Measurements from ENCODE around the gene PSMD11. TPM values are rescaled to one million over a fixed set of nuclear protein-coding genes. Genes with fewer than 3 reads are reported as not detected.
A peak's percentile ranks its signal among the peaks of the same experiment; 100 is the strongest.
"Not testable (repeated sequence)": the region's sequence is repeated elsewhere in the genome, so short reads cannot be mapped to it uniquely, and the experiment has no call there.

PSMD11 gene
- total and polyA plus RNA-seq, 5 donors from 2014 or later, result 92.4 to 156 (median 129) TPM

DNA sequence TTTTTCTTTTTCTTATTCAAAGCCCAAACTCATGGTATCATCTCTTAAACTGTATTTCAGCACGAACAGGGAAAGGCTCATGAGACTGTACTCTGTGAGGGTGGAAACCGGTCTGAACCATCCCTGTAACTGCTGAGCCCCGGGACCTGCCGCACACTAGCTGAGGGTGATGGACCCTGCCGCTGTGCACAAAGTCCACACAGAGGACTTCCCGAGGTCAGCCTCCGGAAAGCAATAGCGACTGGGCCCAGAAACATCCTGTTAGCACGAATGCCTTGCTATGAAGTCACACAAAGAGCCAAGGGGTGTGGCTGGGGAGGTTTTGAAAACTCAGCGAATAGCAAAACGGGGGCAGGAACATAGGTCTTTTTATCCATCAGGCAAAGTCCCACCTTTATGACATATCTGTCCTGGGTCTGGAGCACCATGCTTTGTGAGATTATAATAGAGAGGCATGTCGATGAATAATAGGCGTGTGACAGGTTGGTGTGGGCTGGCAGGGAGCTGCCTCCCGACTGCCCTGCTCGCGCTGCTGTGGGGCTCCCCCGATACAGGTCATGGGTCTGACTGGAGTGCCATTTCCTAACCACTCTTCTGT is 75.9 kb downstream of the PSMD11 start:
- peak in 2 of 3 donors; percentile 48 to 51 for DNase-seq
- H3K27ac ChIP-seq (ENCODE audit: insufficient read depth, low read length, poor library complexity, severe bottlenecking), result peak overlapping the region; percentile 60
- Mint-ChIP-seq H3K4me3 (peak overlapping the region; percentile 70 to 96 (median 88)), H3K27ac (peak overlapping the region; percentile 96 to 100 (median 99)), H3K4me1 (peaks cover 28 to 84% (median 50%) of the 10 kb centered on the region in 4 donors), H3K36me3 (peaks cover 3% of the 10 kb centered on the region), H3K27me3 (peaks cover 18% of the 10 kb centered on the region), H3K9me3 (no peaks in the 10 kb centered on the region)
- peak; percentile 43 to 48 for ATAC-seq (ENCODE audit: low read depth in 2 of 2)
- H3K36me3 ChIP-seq (ENCODE audit: control insufficient read depth, insufficient read depth, low read length), result no peaks in the 10 kb centered on the region
- no peaks in the 10 kb centered on the region for H3K27me3 ChIP-seq (ENCODE audit: control insufficient read depth, insufficient read depth, low read length)
- no peaks in the 10 kb centered on the region for H3K9me3 ChIP-seq (ENCODE audit: control insufficient read depth in 2 of 2, low read length in 2 of 2)
- H3K4me3 ChIP-seq (ENCODE audit: low read depth, low read length), result peak overlapping the region; percentile 74
- peaks cover 67% of the 10 kb centered on the region for H3K4me1 ChIP-seq (ENCODE audit: control insufficient read depth, insufficient read depth, low read length, poor library complexity, severe bottlenecking)

DNA sequence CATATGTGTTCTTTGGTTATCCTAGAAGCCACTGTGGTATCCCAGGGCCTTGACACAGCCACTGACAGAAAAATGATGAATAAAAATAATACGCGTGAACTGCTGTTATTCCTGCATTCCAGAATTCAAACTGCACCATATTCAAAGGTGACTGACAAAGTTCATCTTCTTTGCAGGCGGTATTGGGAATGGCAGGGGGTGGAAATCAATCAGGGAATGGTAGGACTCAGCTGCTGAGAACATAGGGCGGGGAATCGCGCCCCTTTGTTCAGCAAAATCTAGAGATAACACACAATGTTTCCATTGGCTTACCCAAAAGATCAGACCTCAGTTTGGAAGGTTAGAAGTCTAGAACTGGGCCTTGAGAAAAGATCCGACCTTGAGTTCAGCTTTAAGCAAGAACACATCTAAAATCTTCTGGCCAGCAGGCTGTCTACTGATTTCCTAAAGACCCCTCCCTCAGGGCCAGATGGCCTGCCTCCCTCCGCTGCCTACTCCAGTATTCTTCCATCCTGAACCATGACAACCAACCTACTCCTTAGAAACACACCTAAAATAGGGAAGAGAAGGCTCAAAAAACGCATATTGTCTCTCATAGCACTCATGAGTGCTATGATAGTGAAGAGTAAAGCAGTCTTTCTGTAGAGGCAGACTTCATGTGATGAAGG is 76.6 kb downstream of the PSMD11 start:
- no peak for ATAC-seq (ENCODE audit: low read depth in 2 of 2)
- peaks cover 3% of the 10 kb centered on the region for H3K36me3 Mint-ChIP-seq
- no peaks in the 10 kb centered on the region for H3K27me3 ChIP-seq (ENCODE audit: control insufficient read depth, insufficient read depth, low read length)
- H3K9me3 ChIP-seq (ENCODE audit: control insufficient read depth in 2 of 2, low read length in 2 of 2), result no peaks in the 10 kb centered on the region
- H3K4me3 ChIP-seq (ENCODE audit: low read depth, low read length), result peak overlapping the region; percentile 74
- H3K36me3 ChIP-seq (ENCODE audit: control insufficient read depth, insufficient read depth, low read length), result no peaks in the 10 kb centered on the region
- peak overlapping the region; percentile 60 for H3K27ac ChIP-seq (ENCODE audit: insufficient read depth, low read length, poor library complexity, severe bottlenecking)
- H3K9me3 Mint-ChIP-seq, result no peaks in the 10 kb centered on the region
- no peak for DNase-seq
- peaks cover 67% of the 10 kb centered on the region for H3K4me1 ChIP-seq (ENCODE audit: control insufficient read depth, insufficient read depth, low read length, poor library complexity, severe bottlenecking)
- peaks cover 23% of the 10 kb centered on the region for H3K27me3 Mint-ChIP-seq
- peaks cover 28 to 78% (median 50%) of the 10 kb centered on the region in 4 donors for H3K4me1 Mint-ChIP-seq
- H3K4me3 Mint-ChIP-seq, result peak overlapping the region; percentile 79 to 96 (median 88)
- H3K27ac Mint-ChIP-seq, result peak overlapping the region; percentile 96 to 100 (median 99)

DNA sequence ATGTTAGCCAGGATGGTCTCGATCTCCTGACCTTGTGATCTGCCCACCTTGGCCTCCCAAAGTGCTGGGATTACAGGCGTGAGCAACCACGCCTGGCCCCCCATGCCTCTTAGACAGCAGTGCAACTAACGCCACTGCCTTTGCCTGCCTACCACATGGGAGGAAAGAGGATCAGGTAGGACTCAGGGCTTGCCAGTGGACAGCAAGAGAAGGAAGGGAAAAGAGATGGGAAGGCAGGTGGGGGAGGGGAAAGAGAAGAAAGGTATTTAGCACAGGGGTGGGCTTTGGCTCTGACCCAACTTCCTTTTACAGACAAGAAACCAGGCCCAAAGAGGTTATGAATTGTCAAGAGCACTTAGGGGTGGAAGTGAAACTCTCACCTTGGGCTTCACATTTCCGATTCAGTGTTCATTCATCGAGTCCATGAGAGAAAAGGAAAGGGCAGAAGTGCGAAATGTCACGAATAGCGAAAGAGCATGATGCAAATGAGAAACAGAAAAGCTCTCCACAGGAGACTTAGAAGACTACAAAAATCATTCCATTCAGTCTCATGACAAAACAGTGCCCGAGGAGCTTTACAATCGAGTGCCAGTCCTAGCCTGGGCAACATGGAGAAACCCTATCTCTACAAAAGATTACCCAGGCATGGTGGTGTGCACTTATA is 78.8 kb downstream of the PSMD11 start:
- Mint-ChIP-seq H3K4me3 (peak overlapping the region; percentile 42 to 83 (median 61)), H3K36me3 (peaks cover 7% of the 10 kb centered on the region), H3K27me3 (peaks cover 28% of the 10 kb centered on the region), H3K27ac (peak overlapping the region; percentile 7 to 72 (median 33)), H3K4me1 (peaks cover 17 to 67% (median 41%) of the 10 kb centered on the region in 4 donors), H3K9me3 (no peaks in the 10 kb centered on the region)
- ATAC-seq (ENCODE audit: low read depth in 2 of 2), result no peak
- peak in 1 of 3 donors; percentile 78 for DNase-seq
- Histone ChIP-seq H3K27ac (ENCODE audit: insufficient read depth, low read length, poor library complexity, severe bottlenecking) (no peak overlapping the region), H3K9me3 (ENCODE audit: control insufficient read depth in 2 of 2, low read length in 2 of 2) (no peaks in the 10 kb centered on the region), H3K27me3 (ENCODE audit: control insufficient read depth, insufficient read depth, low read length) (no peaks in the 10 kb centered on the region), H3K4me1 (ENCODE audit: control insufficient read depth, insufficient read depth, low read length, poor library complexity, severe bottlenecking) (peaks cover 48% of the 10 kb centered on the region), H3K36me3 (ENCODE audit: control insufficient read depth, insufficient read depth, low read length) (no peaks in the 10 kb centered on the region), H3K4me3 (ENCODE audit: low read depth, low read length) (peak overlapping the region; percentile 73)

DNA sequence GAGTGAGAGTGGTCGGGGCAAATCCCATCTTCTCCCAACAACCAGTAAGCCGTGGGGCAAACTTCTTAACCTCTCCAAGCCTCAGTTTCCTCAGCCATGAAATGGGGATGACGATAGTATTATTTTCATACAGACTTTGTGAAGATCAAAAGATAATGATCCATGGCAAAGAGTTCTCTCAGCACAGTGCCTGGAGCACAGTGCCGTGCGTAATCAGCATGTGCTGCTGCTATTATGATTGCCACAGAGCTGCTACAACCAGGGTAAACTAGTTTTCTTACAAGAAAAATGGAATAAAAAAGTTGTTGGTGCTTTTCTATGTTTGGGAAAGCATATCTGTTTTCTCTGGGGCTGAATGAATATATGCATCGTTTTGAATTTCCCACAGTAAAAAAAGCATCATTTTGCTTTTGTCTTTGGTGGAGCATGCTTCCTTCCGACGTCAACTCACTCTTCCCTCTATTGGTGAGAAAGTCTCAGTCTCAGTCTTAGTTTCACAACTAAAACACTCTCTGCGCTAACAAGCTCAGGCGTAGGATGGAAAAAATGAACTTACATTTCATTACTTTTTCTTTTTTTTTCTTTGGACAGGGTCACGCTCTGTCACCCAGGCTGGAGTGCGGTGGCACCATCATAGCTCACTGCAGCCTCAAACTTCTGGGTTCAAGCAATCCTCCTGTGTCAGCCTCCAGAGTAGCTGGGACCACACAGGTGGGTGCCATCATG is 79.7 kb downstream of the PSMD11 start:
- Histone ChIP-seq H3K27ac (ENCODE audit: insufficient read depth, low read length, poor library complexity, severe bottlenecking) (no peak overlapping the region), H3K36me3 (ENCODE audit: control insufficient read depth, insufficient read depth, low read length) (no peaks in the 10 kb centered on the region), H3K4me1 (ENCODE audit: control insufficient read depth, insufficient read depth, low read length, poor library complexity, severe bottlenecking) (peaks cover 47% of the 10 kb centered on the region), H3K27me3 (ENCODE audit: control insufficient read depth, insufficient read depth, low read length) (no peaks in the 10 kb centered on the region), H3K4me3 (ENCODE audit: low read depth, low read length) (peak overlapping the region; percentile 73), H3K9me3 (ENCODE audit: control insufficient read depth in 2 of 2, low read length in 2 of 2) (no peaks in the 10 kb centered on the region)
- H3K9me3 Mint-ChIP-seq, result no peaks in the 10 kb centered on the region
- peaks cover 17 to 67% (median 45%) of the 10 kb centered on the region in 4 donors for H3K4me1 Mint-ChIP-seq
- peaks cover 28% of the 10 kb centered on the region for H3K27me3 Mint-ChIP-seq
- DNase-seq (peak in 2 of 3 donors; percentile 50 to 57), ATAC-seq (ENCODE audit: low read depth in 2 of 2) (peak; percentile 40 to 45)
- H3K27ac Mint-ChIP-seq, result peak overlapping the region in 2 of 3 donors; percentile 31 to 62
- peaks cover 7% of the 10 kb centered on the region for H3K36me3 Mint-ChIP-seq
- H3K4me3 Mint-ChIP-seq, result peak overlapping the region; percentile 8 to 75 (median 66)

DNA sequence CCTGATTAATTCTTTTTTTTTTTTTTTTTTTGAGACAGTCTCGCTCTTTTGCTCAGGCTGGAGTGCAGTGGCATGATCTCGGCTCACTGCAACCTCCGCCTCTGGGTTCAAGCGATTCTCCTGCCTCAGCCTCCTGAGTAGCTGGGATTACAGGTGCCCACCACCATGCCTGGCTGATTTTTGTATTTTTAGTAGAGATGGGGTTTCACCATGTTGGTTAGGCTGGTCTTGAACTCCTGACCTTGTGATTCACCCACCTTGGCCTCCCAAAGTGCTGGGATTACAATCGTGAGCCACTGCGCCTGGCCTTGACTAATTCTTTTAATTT is 80.2 kb downstream of the PSMD11 start:
- H3K4me1 ChIP-seq (ENCODE audit: control insufficient read depth, insufficient read depth, low read length, poor library complexity, severe bottlenecking), result peaks cover 43% of the 10 kb centered on the region
- not testable (repeated sequence) for H3K36me3 Mint-ChIP-seq; ATAC-seq (ENCODE audit: low read depth in 2 of 2); H3K27ac ChIP-seq (ENCODE audit: insufficient read depth, low read length, poor library complexity, severe bottlenecking); H3K27ac Mint-ChIP-seq; H3K9me3 ChIP-seq (ENCODE audit: control insufficient read depth in 2 of 2, low read length in 2 of 2); DNase-seq; H3K27me3 ChIP-seq (ENCODE audit: control insufficient read depth, insufficient read depth, low read length); H3K9me3 Mint-ChIP-seq; H3K36me3 ChIP-seq (ENCODE audit: control insufficient read depth, insufficient read depth, low read length)
- Mint-ChIP-seq H3K4me3 (peak overlapping the region in 2 of 4 donors; percentile 21 to 73), H3K27me3 (peaks cover 30% of the 10 kb centered on the region), H3K4me1 (peaks cover 17 to 67% (median 47%) of the 10 kb centered on the region in 4 donors)
- H3K4me3 ChIP-seq (ENCODE audit: low read depth, low read length), result peak overlapping the region; percentile 73

DNA sequence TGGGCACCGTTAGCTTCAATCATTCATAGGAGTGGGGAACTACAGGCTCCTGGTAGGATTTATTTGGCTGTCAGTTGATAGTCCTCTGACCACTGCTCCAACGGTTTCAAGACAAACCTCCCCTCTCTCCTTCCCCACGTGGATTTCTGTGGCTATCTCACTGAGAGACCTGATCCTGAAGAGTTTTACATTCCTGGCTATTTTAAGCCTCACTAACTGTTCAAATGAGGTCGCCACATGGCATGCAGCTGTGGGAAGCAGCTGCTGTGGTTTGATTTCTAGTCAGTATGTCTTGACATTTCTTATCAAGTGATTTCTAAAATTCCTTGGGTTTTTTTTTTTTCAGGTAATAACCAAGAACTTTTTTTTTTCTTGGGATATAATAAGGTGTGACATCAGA is 80.8 kb downstream of the PSMD11 start:
- Mint-ChIP-seq H3K4me3 (peak overlapping the region in 2 of 4 donors; percentile 6 to 21), H3K27me3 (peaks cover 31% of the 10 kb centered on the region), H3K4me1 (peaks cover 16 to 61% (median 41%) of the 10 kb centered on the region in 4 donors), H3K27ac (no peak overlapping the region), H3K36me3 (peaks cover 7% of the 10 kb centered on the region), H3K9me3 (no peaks in the 10 kb centered on the region)
- DNase-seq (no peak), ATAC-seq (ENCODE audit: low read depth in 2 of 2) (no peak)
- Histone ChIP-seq H3K9me3 (ENCODE audit: control insufficient read depth in 2 of 2, low read length in 2 of 2) (no peaks in the 10 kb centered on the region), H3K4me3 (ENCODE audit: low read depth, low read length) (no peak overlapping the region), H3K27me3 (ENCODE audit: control insufficient read depth, insufficient read depth, low read length) (no peaks in the 10 kb centered on the region), H3K4me1 (ENCODE audit: control insufficient read depth, insufficient read depth, low read length, poor library complexity, severe bottlenecking) (peaks cover 37% of the 10 kb centered on the region), H3K36me3 (ENCODE audit: control insufficient read depth, insufficient read depth, low read length) (no peaks in the 10 kb centered on the region), H3K27ac (ENCODE audit: insufficient read depth, low read length, poor library complexity, severe bottlenecking) (no peak overlapping the region)

DNA sequence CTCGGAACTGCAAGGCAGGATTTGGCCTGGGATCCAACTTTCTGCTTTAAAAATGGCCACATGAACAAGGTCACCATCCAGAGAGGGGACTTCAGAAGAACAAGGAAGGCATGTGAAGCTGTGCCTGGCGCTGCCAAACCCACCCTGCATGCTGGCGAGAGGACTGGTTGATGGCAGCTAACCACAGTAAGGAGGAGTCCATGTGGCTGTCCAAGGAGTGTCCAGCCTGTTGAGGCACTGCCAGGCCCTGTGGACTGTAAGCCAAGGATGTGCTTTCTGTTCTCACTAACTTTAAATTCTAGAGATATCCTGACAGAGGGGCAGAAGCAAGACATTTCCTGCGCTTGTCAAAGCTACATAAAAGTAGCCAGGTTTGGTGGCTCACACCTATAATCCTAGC is 82.8 kb downstream of the PSMD11 start:
- Mint-ChIP-seq H3K36me3 (peaks cover 7% of the 10 kb centered on the region), H3K4me1 (peaks cover 11 to 49% (median 32%) of the 10 kb centered on the region in 4 donors), H3K27me3 (peaks cover 31% of the 10 kb centered on the region), H3K4me3 (no peak overlapping the region), H3K27ac (no peak overlapping the region), H3K9me3 (no peaks in the 10 kb centered on the region)
- peaks cover 26% of the 10 kb centered on the region for H3K4me1 ChIP-seq (ENCODE audit: control insufficient read depth, insufficient read depth, low read length, poor library complexity, severe bottlenecking)
- H3K27ac ChIP-seq (ENCODE audit: insufficient read depth, low read length, poor library complexity, severe bottlenecking), result no peak overlapping the region
- H3K36me3 ChIP-seq (ENCODE audit: control insufficient read depth, insufficient read depth, low read length), result no peaks in the 10 kb centered on the region
- DNase-seq, result no peak
- H3K27me3 ChIP-seq (ENCODE audit: control insufficient read depth, insufficient read depth, low read length), result no peaks in the 10 kb centered on the region
- no peak for ATAC-seq (ENCODE audit: low read depth in 2 of 2)
- H3K9me3 ChIP-seq (ENCODE audit: control insufficient read depth in 2 of 2, low read length in 2 of 2), result no peaks in the 10 kb centered on the region
- no peak overlapping the region for H3K4me3 ChIP-seq (ENCODE audit: low read depth, low read length)

All from CD4-positive, CD25-positive, alpha-beta regulatory T cell (primary cell).